ENCODE data around the gene CDH9.

The CDH9 gene

DNA sequence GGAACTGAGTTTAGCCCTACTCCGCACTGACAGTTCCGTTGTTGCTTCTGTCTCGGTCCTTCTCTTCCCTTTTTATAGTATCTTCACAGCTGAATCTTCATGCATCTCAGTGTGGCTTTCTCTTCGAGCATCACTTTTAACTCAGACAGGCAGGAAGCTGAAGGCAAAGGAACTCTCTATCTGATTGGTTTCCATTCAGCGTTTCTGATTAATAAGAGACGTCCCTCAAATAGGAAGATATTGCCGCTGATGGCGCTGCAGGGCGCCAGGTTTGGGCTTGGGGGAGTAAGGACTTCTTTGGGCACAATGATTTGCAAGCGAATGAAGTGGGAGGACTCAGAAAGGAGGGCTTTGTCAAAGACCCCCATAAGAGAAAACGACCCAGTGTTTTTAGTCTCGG, at the start of gene CDH9:
TSS of gene CDH9 (minus strand) at position 111 of the 400 bp plus-strand sequence. CDS start 50,253 bp downstream, outside the sequence.
- DNase-seq: peak; percentile 5

DNA sequence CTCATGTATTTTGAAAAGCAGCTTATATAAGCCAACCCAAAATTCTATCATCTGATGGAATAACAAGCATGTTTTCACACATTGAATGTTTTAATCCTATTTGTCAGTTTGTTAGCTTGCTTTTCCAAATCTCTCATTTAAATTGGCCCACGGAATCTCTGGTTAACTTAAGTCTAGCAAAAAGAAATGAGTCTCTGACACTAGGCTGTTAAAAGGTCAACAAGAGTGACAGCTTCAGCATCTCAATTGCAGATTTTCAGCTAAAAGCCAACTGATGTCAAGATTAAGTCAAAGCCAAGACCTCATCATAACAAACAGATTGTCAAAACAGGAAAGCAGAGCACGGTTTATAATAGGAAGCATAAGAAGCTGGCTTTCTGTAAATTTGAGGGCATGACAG, 49.4 kb upstream of the CDH9 start:
- DNase-seq: no peak

GRCh38 chr5:27083449-27084415, 45.3 kb upstream of the CDH9 start:
- DNase-seq: peak; percentile 27

DNA sequence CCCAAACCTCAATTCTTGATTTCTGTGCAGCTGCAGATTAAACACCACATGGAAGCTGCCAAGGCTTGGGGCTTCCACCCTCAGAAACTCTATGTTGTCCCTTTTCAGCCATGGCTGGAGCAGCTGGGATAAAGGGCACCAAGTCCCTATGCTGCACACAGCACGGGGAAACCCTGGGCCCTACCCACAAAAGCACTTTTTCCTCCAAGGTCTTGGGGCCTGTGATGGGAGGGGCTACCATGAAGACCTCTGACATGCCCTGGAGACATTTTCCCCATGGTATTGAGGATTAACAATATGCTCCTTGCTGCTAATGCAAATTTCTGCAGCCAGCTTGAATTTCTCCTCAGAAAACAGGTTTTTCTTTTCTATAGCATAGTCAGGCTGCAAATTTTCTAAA, 41.8 kb upstream of the CDH9 start:
- no peak for DNase-seq

DNA sequence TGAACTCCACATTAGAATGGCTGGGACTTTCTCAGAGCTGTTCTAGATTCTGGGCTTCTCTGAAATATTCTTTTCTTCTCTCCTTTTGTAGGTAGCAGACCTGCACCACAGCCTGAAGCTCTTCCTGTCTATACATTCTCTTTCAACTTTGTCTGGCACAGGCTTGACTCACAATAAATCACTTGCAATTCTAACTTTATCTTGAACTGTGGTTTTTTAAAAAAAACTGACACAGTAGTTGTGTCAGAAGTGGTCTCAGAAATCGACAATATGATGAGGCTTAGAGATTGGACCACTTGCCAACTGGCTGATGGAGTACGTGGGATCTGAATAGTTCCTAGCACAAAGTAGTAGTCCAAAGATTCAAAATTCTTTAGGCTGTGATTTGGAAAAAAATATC, 24.1 kb upstream of the CDH9 start:
- DNase-seq: peak; percentile 0

- DNase-seq: no peak
These were observed 10.1 kb upstream of the CDH9 start for GRCh38 chr5:27048510-27048909.

DNA sequence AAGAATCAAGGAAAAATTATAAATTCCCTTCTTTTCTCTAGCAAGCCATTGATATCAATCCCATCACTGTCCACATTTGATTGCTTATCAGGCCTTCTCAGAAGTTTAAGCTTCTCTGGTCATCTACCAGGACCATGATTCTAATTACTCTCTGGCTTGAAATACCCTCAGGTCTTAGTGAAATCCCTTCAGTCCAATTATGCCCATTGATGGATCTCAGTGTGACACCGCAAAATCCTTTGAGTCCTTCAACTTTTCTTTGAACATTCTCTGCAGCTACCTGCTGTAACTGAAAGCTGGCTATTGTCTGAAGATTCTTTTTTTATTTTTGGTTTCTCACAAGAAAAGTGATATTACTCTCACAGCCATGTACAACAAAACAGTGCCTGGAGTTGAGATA, 3.0 kb upstream of the CDH9 start:
- no peak for DNase-seq

GRCh38 chr5:27034565-27034964, 3.8 kb downstream of the CDH9 start:
- DNase-seq: no peak

DNA sequence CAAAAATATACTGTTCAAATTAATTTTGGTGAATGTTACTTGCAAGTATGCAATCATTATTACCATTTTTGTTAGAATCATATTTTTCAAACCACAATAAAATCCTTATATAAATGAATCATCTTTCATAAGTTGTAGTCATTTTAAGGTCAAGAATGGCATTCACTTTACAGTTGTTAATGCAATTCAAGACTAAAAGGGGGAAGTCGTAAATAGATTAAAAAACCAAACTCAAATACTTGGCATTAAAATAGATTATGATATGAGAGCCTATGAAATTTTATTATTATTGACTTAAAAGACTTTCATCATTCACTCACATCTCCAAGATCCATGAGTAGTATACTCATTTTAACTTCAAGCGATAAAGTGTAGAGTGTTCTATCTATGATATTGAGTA, 11.6 kb downstream of the CDH9 start:
- peak; percentile 14 for DNase-seq

- DNase-seq: no peak
These were observed 12.3 kb downstream of the CDH9 start for GRCh38 chr5:27026063-27026462.

DNA sequence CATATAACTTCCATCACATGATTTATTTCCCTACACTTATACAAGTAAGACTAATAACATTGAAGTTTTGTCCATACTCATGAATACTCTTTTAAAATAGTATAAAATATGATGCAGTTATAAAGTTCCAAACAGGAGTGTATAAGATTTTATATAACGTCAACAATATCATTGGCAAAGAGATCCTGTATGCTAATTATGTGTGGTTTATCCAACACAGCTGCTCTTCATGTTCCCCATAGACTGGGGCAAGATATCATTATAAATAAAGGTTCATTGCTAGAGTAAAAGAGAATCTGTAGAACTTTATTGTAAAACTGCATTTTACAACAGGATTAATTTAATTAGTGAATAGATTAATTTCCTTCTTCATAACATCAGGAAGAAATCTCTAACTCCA, 16.9 kb downstream of the CDH9 start:
- DNase-seq: no peak

DNA sequence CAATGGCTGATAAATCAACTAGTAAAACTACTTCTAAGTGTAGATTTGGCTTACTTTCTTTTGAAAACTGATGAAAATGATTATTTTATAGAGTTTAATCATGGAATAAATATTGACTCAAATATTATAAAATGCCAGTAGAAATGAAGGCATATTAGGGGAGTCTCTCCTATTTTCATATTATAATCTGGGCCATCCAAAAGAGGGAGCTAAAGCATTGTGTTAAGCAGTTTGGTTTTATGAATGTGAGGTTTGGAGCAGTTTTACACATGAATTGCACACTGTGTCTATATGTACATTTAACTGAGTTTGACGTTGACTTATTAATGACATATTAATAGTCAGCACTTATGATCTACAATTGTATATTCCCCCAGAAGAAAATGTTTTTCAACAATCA, 17.4 kb downstream of the CDH9 start:
- peak; percentile 29 for DNase-seq

DNA sequence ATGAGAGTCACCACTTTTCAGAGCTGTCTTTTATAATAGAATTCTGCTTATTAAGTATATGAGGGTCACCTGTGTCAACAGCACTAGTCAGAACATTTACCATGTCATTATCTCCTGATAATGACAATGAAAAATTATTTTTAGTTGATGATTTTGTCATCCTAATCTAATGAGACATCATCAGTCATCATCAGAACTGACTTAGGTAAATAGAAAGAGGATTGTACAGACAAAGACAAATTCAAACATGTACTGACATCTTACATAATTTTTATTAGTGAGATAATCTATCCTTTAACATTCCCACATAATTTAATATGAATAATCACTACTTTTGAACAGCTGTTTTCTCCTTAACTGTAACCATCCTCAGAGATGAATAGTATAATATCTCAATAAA, 22.6 kb downstream of the CDH9 start:
- no peak for DNase-seq

- DNase-seq: no peak
These were observed 27.1 kb downstream of the CDH9 start for GRCh38 chr5:27011274-27011673.

GRCh38 chr5:27010646-27011045, 27.7 kb downstream of the CDH9 start:
- DNase-seq: peak; percentile 14

DNA sequence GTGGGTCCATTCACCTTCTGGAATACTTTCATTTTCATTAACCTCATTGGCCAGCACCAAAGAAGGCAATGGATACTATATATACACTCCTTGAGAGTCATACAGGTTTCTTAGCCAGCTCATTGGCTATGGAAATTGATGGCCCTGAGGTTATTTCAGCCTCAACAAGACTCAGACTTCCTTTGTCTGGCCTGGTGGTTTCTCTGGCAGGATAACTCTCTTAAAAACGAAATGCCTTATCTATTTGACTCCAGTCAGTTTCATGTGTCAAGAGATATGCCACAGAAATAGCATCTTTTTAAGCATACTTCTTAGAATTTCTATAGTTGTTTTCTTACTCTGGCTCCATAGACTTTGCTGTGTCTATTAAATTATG, 28.9 kb downstream of the CDH9 start:
- DNase-seq: no peak

DNA sequence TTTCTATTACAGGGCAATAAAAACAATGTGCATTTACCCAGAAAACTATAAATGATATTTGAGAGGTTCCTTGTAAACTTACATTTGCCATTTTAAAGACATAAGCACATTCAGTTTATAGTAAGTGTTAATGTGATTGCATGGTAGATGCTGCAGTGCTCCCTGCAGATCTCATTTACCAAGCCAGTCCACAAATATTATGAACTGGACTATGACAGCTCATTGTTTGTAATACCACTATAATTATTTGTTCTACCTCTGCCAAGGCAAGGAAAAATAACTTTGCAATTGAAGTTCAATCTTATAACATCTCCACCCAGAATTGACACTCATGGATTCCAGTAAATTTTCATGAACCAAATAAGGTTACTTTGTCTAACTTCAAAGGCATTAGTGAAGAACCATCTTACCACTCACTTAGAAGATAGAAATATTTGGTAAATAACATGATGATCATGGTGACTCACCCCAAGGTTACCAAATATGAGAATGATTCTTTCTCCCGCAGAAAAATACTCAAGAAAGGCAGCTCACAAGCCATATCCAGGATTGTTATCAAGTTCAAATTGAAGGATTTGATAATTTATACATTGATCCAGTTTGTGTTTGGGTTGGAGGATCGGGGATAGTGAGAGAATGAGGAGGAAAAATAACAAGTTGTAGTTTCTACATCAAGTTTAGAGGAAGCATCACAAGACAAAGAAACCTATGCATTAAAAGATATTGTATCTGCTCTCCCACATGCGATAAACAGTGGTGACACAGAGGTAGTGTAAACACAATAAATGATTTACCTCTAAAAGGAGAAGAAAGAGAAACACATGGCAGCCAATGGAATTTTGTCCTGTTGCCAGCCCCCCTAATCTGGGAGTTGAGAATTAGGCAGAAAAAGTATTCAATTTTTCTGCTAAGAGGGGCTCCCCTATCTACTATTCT, 29.5 kb downstream of the CDH9 start:
- no peak for DNase-seq

DNA sequence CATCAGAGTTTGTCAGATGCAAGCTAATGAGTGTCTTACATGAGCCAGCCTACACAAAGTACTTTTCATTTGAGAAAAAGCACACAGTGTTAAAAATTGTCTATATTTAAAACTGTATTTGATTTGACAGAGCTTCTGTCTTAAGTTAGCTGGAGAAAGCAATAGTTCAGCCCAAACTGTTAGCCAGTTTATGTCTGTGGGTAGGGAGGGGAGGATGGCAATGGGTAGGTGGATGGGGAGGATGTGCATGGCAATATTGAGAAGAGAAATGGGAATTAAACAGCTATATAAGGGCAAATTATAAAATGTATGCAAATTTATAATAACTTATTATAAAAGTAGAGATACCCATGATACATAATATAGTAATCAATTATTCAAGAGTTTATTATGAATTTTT, 31.3 kb downstream of the CDH9 start:
- no peak for DNase-seq

DNA sequence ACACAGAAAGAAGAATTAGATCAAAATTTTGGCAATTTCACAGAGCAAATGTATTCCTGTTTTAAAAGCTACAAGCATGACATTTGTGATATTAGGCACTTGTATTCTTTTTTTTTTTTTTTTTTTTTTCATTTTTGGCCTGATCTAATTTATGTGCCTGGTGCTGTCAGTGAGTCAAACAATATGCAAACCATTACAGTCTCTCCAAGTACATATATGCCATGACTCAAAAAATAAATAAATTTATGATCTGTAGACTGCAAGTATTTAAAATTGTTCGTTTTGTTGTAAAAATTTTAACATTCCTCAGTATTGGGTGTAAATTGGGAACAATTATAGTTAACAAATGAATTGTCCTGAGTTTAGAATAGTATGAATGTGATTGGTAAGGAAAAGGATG, 51.4 kb downstream of the CDH9 start:
- DNase-seq: no peak

DNA sequence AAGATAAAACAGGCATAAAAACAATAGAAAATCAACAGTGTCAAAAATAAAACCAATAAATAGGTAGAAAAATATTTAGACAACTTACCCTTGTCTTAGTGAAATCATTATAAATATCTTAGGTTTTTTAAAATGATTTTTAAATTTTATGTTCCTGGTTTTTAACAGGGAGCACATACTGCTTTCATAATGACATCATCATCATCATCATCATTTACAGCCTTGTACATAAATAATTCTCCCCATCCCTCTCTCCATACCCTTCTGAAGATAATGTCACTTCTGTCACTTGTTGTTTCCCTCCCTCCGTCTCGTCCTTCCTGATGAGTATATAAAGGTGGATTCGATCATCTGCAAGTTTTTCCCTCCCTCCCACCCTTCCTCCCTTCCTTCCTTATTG, 56.6 kb downstream of the CDH9 start:
- DNase-seq: no peak

DNA sequence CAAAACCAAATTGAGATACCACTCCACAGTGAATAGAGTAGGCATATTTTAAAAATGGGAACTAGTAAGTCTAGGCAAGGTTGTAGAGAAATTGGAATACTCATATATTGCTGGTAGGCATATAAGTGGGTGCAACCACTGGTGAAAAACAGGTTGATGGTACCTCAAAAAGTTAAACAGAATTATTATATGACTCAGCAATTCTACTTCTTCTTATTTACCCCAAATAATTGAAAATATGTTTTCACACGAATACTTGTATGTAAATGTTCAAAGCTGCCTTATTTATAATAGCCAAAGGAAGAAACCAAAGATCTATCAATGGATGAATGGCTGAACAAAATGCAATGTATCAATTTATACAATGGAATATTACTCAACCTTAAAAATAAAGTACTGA, 79.1 kb downstream of the CDH9 start:
- no peak for DNase-seq

- DNase-seq: no peak
These were observed 83.2 kb downstream of the CDH9 start for GRCh38 chr5:26955161-26955560.

GRCh38 chr5:26948921-26949320, 89.5 kb downstream of the CDH9 start:
- no peak for DNase-seq

- peak; percentile 22 for DNase-seq
These were observed 92.5 kb downstream of the CDH9 start for GRCh38 chr5:26945901-26946300.
